OCI-LY7 (cell line): Measurements from ENCODE around the gene MGRN1.

Experiments
- CTCF ChIP-seq: fragments of 200-600 bp; sonication (generic); conservative IDR thresholded peaks from 2 replicates; pipeline ENCODE4 v1.5.1; 2014; ENCODE audit warnings: mild to moderate bottlenecking, antibody characterized with exemption, low read length, moderate library complexity, mixed read lengths
- EZH2phosphoT487 ChIP-seq: fragments of 200-600 bp; sonication (generic); IDR thresholded peaks from 2 replicates; pipeline ENCODE4 v1.6.1; 2018; ENCODE audit warnings: low read depth, borderline replicate concordance, mild to moderate bottlenecking, mixed run types, antibody characterized with exemption, low read length, moderate library complexity, mixed read lengths

- TF ChIP-seq CTCF = no peak
- no peak for TF ChIP-seq EZH2phosphoT487
Measured at GRCh38 chr16:4583906-4584305, 40.7 kb upstream of the MGRN1 start.
